Esophagus squamous epithelium (tissue), 5 donors: ENCODE data around the gene PIAS2. TPM values are rescaled to one million over a fixed set of nuclear protein-coding genes. Genes with fewer than 3 reads are reported as not detected.
"Not testable (repeated sequence)": the region's sequence is repeated elsewhere in the genome, so short reads cannot be mapped to it uniquely, and the experiment has no call there.

Experiments
- DNase-seq: peaks from one replicate; lab custom pipeline; 2025; lab: John Stamatoyannopoulos, UW
- H3K27ac ChIP-seq, 4 donors: fragments of 200-600 bp; sonication (generic); one replicate each; pipeline ENCODE4 v1.5.1; 2016 to 2019; ENCODE audit warnings: mild to moderate bottlenecking in 1 of 4
- H3K27me3 ChIP-seq, 4 donors: fragments of 200-600 bp; sonication (generic); 1 replicate in 3 of 4; 2 replicates in 1 of 4; pipeline versions ENCODE4 v1.5.1 to v1.6.0; 2017 to 2021; ENCODE audit warnings: antibody characterized with exemption in 1 of 4
- H3K36me3 ChIP-seq, 3 donors: fragments of 200-600 bp; sonication (generic); one replicate each; pipeline ENCODE4 v1.5.1; 2016 to 2019
- H3K4me1 ChIP-seq, 3 donors: fragments of 200-600 bp; sonication (generic); one replicate each; pipeline ENCODE4 v1.5.1; 2017 to 2019
- H3K4me3 ChIP-seq, 4 donors: fragments of 200-600 bp; sonication (generic); 1 replicate in 3 of 4; 2 replicates in 1 of 4; pipeline ENCODE4 v1.5.1; 2016 to 2019; ENCODE audit warnings: mild to moderate bottlenecking in 2 of 4, moderate library complexity in 1 of 4
- H3K9me3 ChIP-seq, 3 donors: fragments of 200-600 bp; sonication (generic); one replicate each; pipeline ENCODE4 v1.5.1; 2016 to 2019
- CTCF ChIP-seq, 6 experiments: fragments of 450-650 bp in 4 of 6; fragments of 200-600 bp in 2 of 6; sonication (generic) in 2 of 6; IDR thresholded peaks; one replicate each; pipeline ENCODE4 v1.5.1; 2016 to 2019; ENCODE audit warnings: antibody characterized with exemption in 6 of 6, mild to moderate bottlenecking in 4 of 6, moderate library complexity in 4 of 6
- POLR2A ChIP-seq, 4 donors: fragments of 450-650 bp; IDR thresholded peaks; one replicate each; pipeline ENCODE4 v1.6.1; 2017; ENCODE audit warnings: antibody characterized with exemption in 4 of 4, mild to moderate bottlenecking in 4 of 4, moderate library complexity in 3 of 4
- WGBS, 2 donors: methylation state at CpG; one replicate each; pipeline ENCODE4 v1.1.5; 2018; 5-methylcytosine and 5-hydroxymethylcytosine counted together
- intact Hi-C: fragments of 100-400 bp; cut with DNase I; formaldehyde crosslinking; loops from one replicate; pipeline ENCODE4 v1.15.0; 2022
- total RNA-seq, 4 donors: library from RNA; depleted of rRNA; stranded (reverse); fragments of >200 nt; gene quantifications; one replicate each; pipeline ENCODE4 v1.1.0, GENCODE V29; 2016
- donor health status: DM: yes; HTN: yes; CAD: no.

PIAS2 gene
- total RNA-seq, 4 donors from 2014 or later, result 6.0 to 24.0 (median 12.0) TPM

- DNase-seq, result no peak
- Histone ChIP-seq H3K36me3 (peaks cover 0 to 34% (median 0%) of the 10 kb centered on the region in 3 donors), H3K27me3 (no peaks in the 10 kb centered on the region), H3K4me1 (no peaks in the 10 kb centered on the region), H3K9me3 (peaks cover 0 to 29% (median 15%) of the 10 kb centered on the region in 3 donors), H3K4me3 (no peak overlapping the region), H3K27ac (peak overlapping the region in 1 of 4 donors; percentile 36)
- no peak for TF ChIP-seq POLR2A (IDR thresholded peaks at IDR 0.05)
- no peak for TF ChIP-seq CTCF (IDR thresholded peaks at IDR 0.05)
- intact Hi-C loops, result no loop called here
These were observed 49.8 kb downstream of the PIAS2 start for GRCh38 chr18:46867367-46868143.

GRCh38 chr18:46866523-46866922, 50.8 kb downstream of the PIAS2 start:
- WGBS, 2 donors, result 80 to 100% methylated on average over 2 of the region's 2 CpGs
- intact Hi-C loops, result no loop called here
- Histone ChIP-seq H3K4me3 (no peak overlapping the region), H3K36me3 (peaks cover 0 to 35% (median 0%) of the 10 kb centered on the region in 3 donors), H3K4me1 (no peaks in the 10 kb centered on the region), H3K27ac (no peak overlapping the region), H3K9me3 (peaks cover 0 to 29% (median 15%) of the 10 kb centered on the region in 3 donors), H3K27me3 (no peaks in the 10 kb centered on the region)
- no peak for DNase-seq
- no peak for TF ChIP-seq CTCF (IDR thresholded peaks at IDR 0.05)
- no peak for TF ChIP-seq POLR2A (IDR thresholded peaks at IDR 0.05)

- H3K4me1 ChIP-seq, H3K27ac ChIP-seq, H3K27me3 ChIP-seq, H3K4me3 ChIP-seq, DNase-seq, intact Hi-C loops: not testable (repeated sequence)
- Histone ChIP-seq H3K9me3 (peaks cover 0 to 23% (median 15%) of the 10 kb centered on the region in 3 donors), H3K36me3 (peaks cover 0 to 35% (median 0%) of the 10 kb centered on the region in 3 donors)
- 98% methylated on average over 8 of the region's 8 CpGs for WGBS, 2 donors
These were observed 52.1 kb downstream of the PIAS2 start for GRCh38 chr18:46865245-46865644.

- DNase-seq, result no peak
- Histone ChIP-seq H3K4me3 (no peak overlapping the region), H3K36me3 (peaks cover 0 to 26% (median 1%) of the 10 kb centered on the region in 3 donors), H3K27ac (no peak overlapping the region), H3K9me3 (no peaks in the 10 kb centered on the region), H3K27me3 (no peaks in the 10 kb centered on the region), H3K4me1 (no peaks in the 10 kb centered on the region)
- intact Hi-C loops, result no loop called here
- TF ChIP-seq CTCF (IDR thresholded peaks at IDR 0.05), result no peak
- no peak for TF ChIP-seq POLR2A (IDR thresholded peaks at IDR 0.05)
- WGBS, 2 donors, result 83 to 89% methylated on average over 2 of the region's 2 CpGs
These were observed 57.5 kb downstream of the PIAS2 start for GRCh38 chr18:46859855-46860254.

GRCh38 chr18:46858290-46858689, 59.0 kb downstream of the PIAS2 start:
- Histone ChIP-seq H3K27ac (no peak overlapping the region), H3K36me3 (peaks cover 0 to 32% (median 5%) of the 10 kb centered on the region in 3 donors), H3K4me1 (no peaks in the 10 kb centered on the region), H3K9me3 (no peaks in the 10 kb centered on the region), H3K27me3 (no peaks in the 10 kb centered on the region), H3K4me3 (no peak overlapping the region)
- 94 to 95% methylated on average over 4 of the region's 4 CpGs for WGBS, 2 donors
- no peak for DNase-seq
- intact Hi-C loops, result no loop called here
- TF ChIP-seq CTCF (IDR thresholded peaks at IDR 0.05) (no peak), POLR2A (IDR thresholded peaks at IDR 0.05) (no peak)
